ENCODE results near the gene CMTM2. TPM values are rescaled to one million over a fixed set of nuclear protein-coding genes. Genes with fewer than 3 reads are reported as not detected.
"Not testable (repeated sequence)": the region's sequence is repeated elsewhere in the genome, so short reads cannot be mapped to it uniquely, and the experiment has no call there.

CMTM2 gene
- total RNA-seq, 2 donors from 2014 or later: 0.45 to 0.67 TPM

- H3K27me3 Mint-ChIP-seq; H3K4me3 Mint-ChIP-seq; H3K4me1 Mint-ChIP-seq (ENCODE audit: low read depth in 2 of 2); DNase-seq (ENCODE audit: low spot score); H3K36me3 Mint-ChIP-seq; H3K27ac Mint-ChIP-seq; H3K9me3 Mint-ChIP-seq; ATAC-seq: not testable (repeated sequence)
Measured at GRCh38 chr16:66631558-66631957, 52.3 kb downstream of the CMTM2 start.

- H3K27ac Mint-ChIP-seq: no peak overlapping the region
- H3K36me3 Mint-ChIP-seq: no peaks in the 10 kb centered on the region
- no peaks in the 10 kb centered on the region for H3K4me1 Mint-ChIP-seq (ENCODE audit: low read depth in 2 of 2)
- DNase-seq (ENCODE audit: low spot score): no peak
- H3K27me3 Mint-ChIP-seq: peaks cover 7 to 9% of the 10 kb centered on the region in 2 donors
- H3K4me3 Mint-ChIP-seq: no peak overlapping the region
- ATAC-seq: no peak
- no peaks in the 10 kb centered on the region for H3K9me3 Mint-ChIP-seq
Measured at GRCh38 chr16:66634527-66635196, 55.4 kb downstream of the CMTM2 start.

- no peak for DNase-seq (ENCODE audit: low spot score)
- Mint-ChIP-seq H3K4me1 (ENCODE audit: low read depth in 2 of 2) (no peaks in the 10 kb centered on the region), H3K27ac (no peak overlapping the region), H3K36me3 (no peaks in the 10 kb centered on the region), H3K9me3 (no peaks in the 10 kb centered on the region), H3K4me3 (no peak overlapping the region), H3K27me3 (peaks cover 7 to 9% of the 10 kb centered on the region in 2 donors)
- peak in 1 of 2 donors; percentile 36 for ATAC-seq
Measured at GRCh38 chr16:66635406-66635805, 56.1 kb downstream of the CMTM2 start.

- Mint-ChIP-seq H3K4me3 (no peak overlapping the region), H3K36me3 (no peaks in the 10 kb centered on the region), H3K9me3 (no peaks in the 10 kb centered on the region), H3K27ac (no peak overlapping the region), H3K4me1 (ENCODE audit: low read depth in 2 of 2) (no peaks in the 10 kb centered on the region), H3K27me3 (peaks cover 7 to 9% of the 10 kb centered on the region in 2 donors)
- DNase-seq (ENCODE audit: low spot score) (no peak), ATAC-seq (no peak)
Measured at GRCh38 chr16:66636199-66636598, 56.9 kb downstream of the CMTM2 start.

- ATAC-seq: no peak
- no peaks in the 10 kb centered on the region for H3K9me3 Mint-ChIP-seq
- DNase-seq (ENCODE audit: low spot score): no peak
- H3K27me3 Mint-ChIP-seq: peaks cover 7 to 9% of the 10 kb centered on the region in 2 donors
- no peak overlapping the region for H3K27ac Mint-ChIP-seq
- no peak overlapping the region for H3K4me3 Mint-ChIP-seq
- no peaks in the 10 kb centered on the region for H3K36me3 Mint-ChIP-seq
- H3K4me1 Mint-ChIP-seq (ENCODE audit: low read depth in 2 of 2): no peaks in the 10 kb centered on the region
Measured at GRCh38 chr16:66637806-66638205, 58.5 kb downstream of the CMTM2 start.

Other genes with a start within 250 kb of the CMTM2 start
- gene CDH5, start 212.8 kb upstream of the CMTM2 start, total RNA-seq: not detected
- gene BEAN1, start 152.2 kb upstream of the CMTM2 start, total RNA-seq: not detected
- 1 to 10 TPM; 5.9 to 6.3 TPM for gene TK2, start 29.3 kb upstream of the CMTM2 start, total RNA-seq
- 10 to 100 TPM; 71.2 to 78.6 TPM for gene CKLF, start 26.9 kb upstream of the CMTM2 start, total RNA-seq
- gene CMTM1, start 13.0 kb upstream of the CMTM2 start, total RNA-seq: 10 to 100 TPM in 1 of 2 donors, 1 to 10 TPM in 1; 7.2 to 11.6 TPM
- 10 to 100 TPM; 43.8 to 49.7 TPM for gene CMTM3, start 25.2 kb downstream of the CMTM2 start, total RNA-seq
- 1 to 10 TPM; 1.2 to 2.2 TPM for gene CMTM4, start 117.3 kb downstream of the CMTM2 start, total RNA-seq
- gene DYNC1LI2, start 172.1 kb downstream of the CMTM2 start, total RNA-seq: 100 to 1,000 TPM in 1 of 2 donors, 10 to 100 TPM in 1; 74.0 to 101 TPM
- under 1 TPM; 0.38 to 0.64 TPM for gene TERB1, start 222.1 kb downstream of the CMTM2 start, total RNA-seq